ENCODE data around the gene SEC14L5.

SEC14L5 gene

DNA sequence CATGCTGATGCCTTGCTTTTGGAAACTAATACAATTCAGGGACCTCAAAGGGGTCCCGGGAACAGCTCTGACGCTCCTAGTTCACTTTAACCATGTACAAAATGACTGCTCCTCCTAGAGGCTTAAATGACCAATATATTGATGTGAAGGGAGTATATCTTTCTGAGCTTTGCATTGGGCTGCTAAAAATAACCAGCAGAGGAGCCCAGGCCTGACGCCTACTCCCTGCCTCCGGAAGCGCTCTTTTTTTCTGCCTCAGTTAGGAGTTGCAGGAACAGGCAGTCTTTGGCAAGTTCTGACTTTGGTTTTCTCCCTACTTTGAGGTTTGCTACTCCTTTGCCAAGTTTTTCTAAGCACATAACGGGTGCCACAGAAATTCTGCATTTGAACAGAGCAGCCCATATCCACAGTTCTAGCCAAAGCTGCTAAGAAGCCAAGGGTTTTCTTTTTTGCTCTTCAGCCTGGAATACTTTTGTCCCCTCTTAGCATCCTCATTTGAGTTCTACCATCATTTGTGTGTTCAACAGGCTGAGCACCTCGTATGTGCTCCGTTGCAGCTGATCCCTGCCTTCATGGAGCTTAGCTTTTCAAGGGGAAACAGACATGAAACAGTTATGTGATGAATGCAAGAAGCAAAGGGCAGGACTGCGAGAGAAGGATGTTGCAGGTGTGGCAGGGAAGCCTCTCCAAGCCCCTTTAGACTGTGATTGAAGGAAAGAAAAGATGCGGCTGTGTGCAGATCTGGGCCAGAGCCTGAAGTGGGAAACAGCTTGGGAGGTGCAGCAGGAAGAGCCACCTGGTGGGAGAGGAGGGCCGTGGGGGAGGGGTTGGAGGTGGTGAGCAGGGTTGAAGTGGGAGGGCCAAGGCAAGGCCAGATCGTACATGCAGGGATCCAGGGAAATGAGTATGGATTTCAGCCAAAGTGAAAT, 78.4 kb downstream of the SEC14L5 start:
- Histone ChIP-seq H3K9me3 (replicated peaks in 1 of 2; ENCODE audit: control insufficient read depth in 2 of 2, insufficient read depth in 1 of 2, low read depth in 1 of 2, low read length in 2 of 2) (no peaks in the 10 kb centered on the region), H3K4me3 (ENCODE audit: low read length in 2 of 2) (no peak overlapping the region), H3K4me1 (ENCODE audit: control insufficient read depth in 2 of 2, insufficient read depth in 1 of 2, low read depth in 1 of 2, low read length in 2 of 2) (peaks cover 2 to 19% of the 10 kb centered on the region in 2 donors), H4K8ac (ENCODE audit: low read depth, low read length) (no peak overlapping the region), H3K18ac (ENCODE audit: low read length) (no peak overlapping the region), H2AK5ac (ENCODE audit: low read depth, low read length) (no peak overlapping the region), H3K14ac (ENCODE audit: low read length) (no peak overlapping the region), H2BK12ac (ENCODE audit: low read length) (no peak overlapping the region), H3K27ac (replicated peaks; ENCODE audit: low read length) (no peak overlapping the region), H2BK15ac (ENCODE audit: low read length) (no peak overlapping the region), H3K27me3 (ENCODE audit: control insufficient read depth in 3 of 3, insufficient read depth in 3 of 3, low read depth in 1 of 3, low read length in 3 of 3) (peaks cover 0 to 7% (median 1%) of the 10 kb centered on the region in 3 experiments), H3K4ac (ENCODE audit: low read length) (no peak overlapping the region), H2BK5ac (ENCODE audit: low read length) (no peak overlapping the region), H3K79me1 (ENCODE audit: low read depth, low read length) (peaks cover 3% of the 10 kb centered on the region), H2AFZ (ENCODE audit: low read length) (peak overlapping the region; percentile 78), H3K4me2 (ENCODE audit: insufficient read depth, low read length, poor library complexity, severe bottlenecking) (no peak overlapping the region), H4K91ac (ENCODE audit: low read depth, low read length, poor library complexity) (no peak overlapping the region), H3K36me3 (replicated peaks in 1 of 2; ENCODE audit: control insufficient read depth in 2 of 2, insufficient read depth in 2 of 2, low read length in 2 of 2) (no peaks in the 10 kb centered on the region), H2BK120ac (ENCODE audit: low read depth, low read length) (no peak overlapping the region), H3K23ac (ENCODE audit: low read depth, low read length, poor library complexity) (no peak overlapping the region), H3K9ac (ENCODE audit: low read depth, low read length, poor library complexity) (no peak overlapping the region)
- no CpG with 5 or more reads among the region's 12 CpGs for WGBS, 2 donors (ENCODE audit: extremely low coverage in 2 of 2, insufficient read length in 2 of 2, insufficient replicate concordance in 1 of 2)
- DNase-seq (ENCODE audit: low spot score): no peak

DNA sequence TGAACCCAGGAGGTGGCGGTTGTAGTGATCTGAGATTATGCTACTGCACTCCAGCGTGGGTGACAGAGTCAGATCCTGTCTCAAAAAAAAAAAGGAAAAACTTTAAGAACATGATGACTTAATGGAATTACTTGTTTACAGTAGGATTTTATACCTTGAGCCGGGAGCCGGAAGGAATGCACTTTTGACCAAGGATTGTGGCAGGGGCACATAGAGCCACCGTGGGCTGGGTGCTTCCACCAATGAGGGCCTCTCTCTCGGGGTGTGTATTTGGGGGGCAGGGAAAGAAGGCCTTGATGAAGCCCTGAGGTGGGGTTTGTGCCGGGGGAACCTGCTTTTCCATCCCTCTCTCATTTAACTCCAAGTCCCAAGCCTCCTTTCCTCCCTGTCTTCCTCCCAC, 82.3 kb downstream of the SEC14L5 start:
- no peak overlapping the region for H3K18ac ChIP-seq (ENCODE audit: low read length)
- no peak overlapping the region for H3K23ac ChIP-seq (ENCODE audit: low read depth, low read length, poor library complexity)
- H2BK5ac ChIP-seq (ENCODE audit: low read length): no peak overlapping the region
- no peak overlapping the region for H2BK15ac ChIP-seq (ENCODE audit: low read length)
- H2BK12ac ChIP-seq (ENCODE audit: low read length): no peak overlapping the region
- no peak overlapping the region for H3K14ac ChIP-seq (ENCODE audit: low read length)
- H3K4me1 ChIP-seq (ENCODE audit: control insufficient read depth in 2 of 2, insufficient read depth in 1 of 2, low read depth in 1 of 2, low read length in 2 of 2): peaks cover 2 to 6% of the 10 kb centered on the region in 2 donors
- H3K9me3 ChIP-seq (replicated peaks in 1 of 2; ENCODE audit: control insufficient read depth in 2 of 2, insufficient read depth in 1 of 2, low read depth in 1 of 2, low read length in 2 of 2): no peaks in the 10 kb centered on the region
- no peaks in the 10 kb centered on the region for H3K79me1 ChIP-seq (ENCODE audit: low read depth, low read length)
- H2BK120ac ChIP-seq (ENCODE audit: low read depth, low read length): no peak overlapping the region
- no CpG with 5 or more reads among the region's 7 CpGs for WGBS, 2 donors (ENCODE audit: extremely low coverage in 2 of 2, insufficient read length in 2 of 2, insufficient replicate concordance in 1 of 2)
- H4K8ac ChIP-seq (ENCODE audit: low read depth, low read length): no peak overlapping the region
- H3K4ac ChIP-seq (ENCODE audit: low read length): no peak overlapping the region
- H3K27ac ChIP-seq (replicated peaks; ENCODE audit: low read length): no peak overlapping the region
- no peak overlapping the region for H4K91ac ChIP-seq (ENCODE audit: low read depth, low read length, poor library complexity)
- H2AK5ac ChIP-seq (ENCODE audit: low read depth, low read length): no peak overlapping the region
- H3K9ac ChIP-seq (ENCODE audit: low read depth, low read length, poor library complexity): no peak overlapping the region
- H3K4me3 ChIP-seq (ENCODE audit: low read length in 2 of 2): no peak overlapping the region
- H3K36me3 ChIP-seq (replicated peaks in 1 of 2; ENCODE audit: control insufficient read depth in 2 of 2, insufficient read depth in 2 of 2, low read length in 2 of 2): no peaks in the 10 kb centered on the region
- H3K4me2 ChIP-seq (ENCODE audit: insufficient read depth, low read length, poor library complexity, severe bottlenecking): no peak overlapping the region
- H2AFZ ChIP-seq (ENCODE audit: low read length): no peak overlapping the region
- DNase-seq (ENCODE audit: low spot score): no peak
- peaks cover 0 to 16% (median 0%) of the 10 kb centered on the region in 3 experiments for H3K27me3 ChIP-seq (ENCODE audit: control insufficient read depth in 3 of 3, insufficient read depth in 3 of 3, low read depth in 1 of 3, low read length in 3 of 3)

DNA sequence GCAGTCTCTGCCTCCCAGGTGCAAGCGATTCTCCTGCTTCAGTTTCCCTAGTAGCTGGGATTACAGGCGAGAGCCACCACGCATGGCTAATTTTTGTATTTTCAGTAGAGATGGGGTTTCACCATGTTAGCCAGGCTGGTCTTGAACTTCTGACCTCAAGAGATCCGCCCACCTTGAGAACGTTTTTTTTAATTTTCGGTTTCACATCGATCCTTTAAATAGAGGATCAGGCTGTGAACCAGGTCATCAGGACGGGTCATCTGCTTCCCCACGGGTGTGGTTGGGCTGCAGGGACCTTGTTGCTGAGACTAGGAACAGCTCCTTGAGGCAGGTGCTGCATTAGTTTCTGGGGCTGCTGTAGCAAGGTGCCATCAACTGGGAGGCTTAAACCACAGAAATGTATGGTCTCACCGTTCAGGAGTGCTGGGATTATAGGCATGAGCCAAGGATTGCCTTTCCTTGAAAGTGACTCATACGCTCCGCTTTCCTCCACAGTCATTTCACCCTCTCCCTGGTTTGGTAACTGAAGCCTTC, 83.5 kb downstream of the SEC14L5 start:
- Histone ChIP-seq H2BK15ac (ENCODE audit: low read length) (no peak overlapping the region), H2BK5ac (ENCODE audit: low read length) (no peak overlapping the region), H3K36me3 (replicated peaks in 1 of 2; ENCODE audit: control insufficient read depth in 2 of 2, insufficient read depth in 2 of 2, low read length in 2 of 2) (no peaks in the 10 kb centered on the region), H3K9me3 (replicated peaks in 1 of 2; ENCODE audit: control insufficient read depth in 2 of 2, insufficient read depth in 1 of 2, low read depth in 1 of 2, low read length in 2 of 2) (no peaks in the 10 kb centered on the region), H3K23ac (ENCODE audit: low read depth, low read length, poor library complexity) (no peak overlapping the region), H3K27me3 (ENCODE audit: control insufficient read depth in 3 of 3, insufficient read depth in 3 of 3, low read depth in 1 of 3, low read length in 3 of 3) (peaks cover 0 to 16% (median 0%) of the 10 kb centered on the region in 3 experiments), H4K8ac (ENCODE audit: low read depth, low read length) (no peak overlapping the region), H2AK5ac (ENCODE audit: low read depth, low read length) (no peak overlapping the region), H3K79me1 (ENCODE audit: low read depth, low read length) (no peaks in the 10 kb centered on the region), H2AFZ (ENCODE audit: low read length) (no peak overlapping the region), H3K27ac (replicated peaks; ENCODE audit: low read length) (no peak overlapping the region), H3K14ac (ENCODE audit: low read length) (no peak overlapping the region), H4K91ac (ENCODE audit: low read depth, low read length, poor library complexity) (no peak overlapping the region), H3K9ac (ENCODE audit: low read depth, low read length, poor library complexity) (no peak overlapping the region), H3K4me2 (ENCODE audit: insufficient read depth, low read length, poor library complexity, severe bottlenecking) (no peak overlapping the region), H3K4ac (ENCODE audit: low read length) (no peak overlapping the region), H3K18ac (ENCODE audit: low read length) (no peak overlapping the region), H3K4me1 (ENCODE audit: control insufficient read depth in 2 of 2, insufficient read depth in 1 of 2, low read depth in 1 of 2, low read length in 2 of 2) (peaks cover 0 to under 1% of the 10 kb centered on the region in 2 donors), H2BK12ac (ENCODE audit: low read length) (no peak overlapping the region), H3K4me3 (ENCODE audit: low read length in 2 of 2) (no peak overlapping the region), H2BK120ac (ENCODE audit: low read depth, low read length) (no peak overlapping the region)
- no peak for DNase-seq (ENCODE audit: low spot score)
- no CpG with 5 or more reads among the region's 12 CpGs for WGBS, 2 donors (ENCODE audit: extremely low coverage in 2 of 2, insufficient read length in 2 of 2, insufficient replicate concordance in 1 of 2)

DNA sequence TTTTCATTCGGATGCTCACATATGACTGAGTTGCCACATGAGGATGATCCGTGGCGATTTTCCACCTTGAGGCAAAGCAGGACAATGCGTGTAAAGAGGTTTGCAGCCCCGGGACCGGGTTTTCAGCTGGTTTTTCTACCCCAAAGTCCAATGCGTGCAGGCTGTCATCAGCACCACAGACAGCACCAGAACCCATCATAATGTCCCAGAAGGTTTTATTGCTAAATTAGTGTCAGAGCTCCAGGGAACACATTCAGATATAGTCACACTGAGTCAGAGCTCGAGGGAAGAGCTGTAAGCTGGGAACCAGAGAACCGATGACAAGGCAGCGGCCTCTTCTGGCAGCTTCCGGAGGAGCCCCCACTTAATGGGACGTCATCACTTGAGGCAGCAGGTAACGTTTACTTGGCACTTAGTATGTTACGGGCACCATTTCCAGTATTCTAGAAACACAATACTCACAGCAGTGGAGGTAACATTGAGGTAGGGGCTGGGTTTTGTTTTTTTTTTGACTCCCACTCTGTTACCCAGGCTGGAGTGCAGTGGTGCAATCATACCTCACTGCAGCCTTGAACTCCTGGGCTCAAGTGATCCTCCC, 84.5 kb downstream of the SEC14L5 start:
- Histone ChIP-seq H3K27ac (replicated peaks; ENCODE audit: low read length) (no peak overlapping the region), H3K36me3 (replicated peaks in 1 of 2; ENCODE audit: control insufficient read depth in 2 of 2, insufficient read depth in 2 of 2, low read length in 2 of 2) (no peaks in the 10 kb centered on the region), H3K79me1 (ENCODE audit: low read depth, low read length) (no peaks in the 10 kb centered on the region), H4K8ac (ENCODE audit: low read depth, low read length) (no peak overlapping the region), H4K91ac (ENCODE audit: low read depth, low read length, poor library complexity) (no peak overlapping the region), H3K4me1 (ENCODE audit: control insufficient read depth in 2 of 2, insufficient read depth in 1 of 2, low read depth in 1 of 2, low read length in 2 of 2) (no peaks in the 10 kb centered on the region), H3K4me2 (ENCODE audit: insufficient read depth, low read length, poor library complexity, severe bottlenecking) (no peak overlapping the region), H2BK5ac (ENCODE audit: low read length) (no peak overlapping the region), H3K14ac (ENCODE audit: low read length) (no peak overlapping the region), H2AK5ac (ENCODE audit: low read depth, low read length) (peak overlapping the region; percentile 17), H2BK15ac (ENCODE audit: low read length) (no peak overlapping the region), H3K9ac (ENCODE audit: low read depth, low read length, poor library complexity) (no peak overlapping the region), H2AFZ (ENCODE audit: low read length) (no peak overlapping the region), H3K4me3 (ENCODE audit: low read length in 2 of 2) (no peak overlapping the region), H2BK12ac (ENCODE audit: low read length) (no peak overlapping the region), H3K23ac (ENCODE audit: low read depth, low read length, poor library complexity) (no peak overlapping the region), H3K9me3 (replicated peaks in 1 of 2; ENCODE audit: control insufficient read depth in 2 of 2, insufficient read depth in 1 of 2, low read depth in 1 of 2, low read length in 2 of 2) (no peaks in the 10 kb centered on the region), H3K18ac (ENCODE audit: low read length) (no peak overlapping the region), H2BK120ac (ENCODE audit: low read depth, low read length) (no peak overlapping the region), H3K27me3 (ENCODE audit: control insufficient read depth in 3 of 3, insufficient read depth in 3 of 3, low read depth in 1 of 3, low read length in 3 of 3) (peaks cover 0 to 16% (median 0%) of the 10 kb centered on the region in 3 experiments), H3K4ac (ENCODE audit: low read length) (no peak overlapping the region)
- no peak for DNase-seq (ENCODE audit: low spot score)
- no CpG with 5 or more reads among the region's 14 CpGs for WGBS, 2 donors (ENCODE audit: extremely low coverage in 2 of 2, insufficient read length in 2 of 2, insufficient replicate concordance in 1 of 2)
